Stimulated activated CD8-positive, alpha-beta memory T cell treated with anti-CD3 and anti-CD28 coated beads, Interleukin-7, amount 100 ng/mL, for 1 hour (primary cell): ENCODE measurements around the gene CRIP2.

Source experiments
- DNase-seq, 2 donors: peaks; one replicate each; pipeline ENCODE4 v3.0.0-alpha.2; 2020; ENCODE audit warnings: low read depth in 2 of 2

CRIP2 gene

GRCh38 chr14:105498430-105499255 lies 24.0 kb downstream of the CRIP2 start:
- DNase-seq = no peak

GRCh38 chr14:105499256-105500035 lies 24.8 kb downstream of the CRIP2 start:
- DNase-seq = no peak

- no peak for DNase-seq
Observed at GRCh38 chr14:105500036-105500725, 25.6 kb downstream of the CRIP2 start.

GRCh38 chr14:105500726-105501101 lies 26.1 kb downstream of the CRIP2 start:
- no peak for DNase-seq

GRCh38 chr14:105501504-105502291 lies 27.1 kb downstream of the CRIP2 start:
- DNase-seq = no peak

GRCh38 chr14:105502446-105503295 lies 28.1 kb downstream of the CRIP2 start:
- DNase-seq = no peak

- DNase-seq = no peak
Observed at GRCh38 chr14:105503296-105503640, 28.6 kb downstream of the CRIP2 start.

- DNase-seq = no peak
Observed at GRCh38 chr14:105503935-105504692, 29.5 kb downstream of the CRIP2 start.

GRCh38 chr14:105505101-105505500 lies 30.5 kb downstream of the CRIP2 start:
- DNase-seq = no peak

GRCh38 chr14:105507247-105507646 lies 32.6 kb downstream of the CRIP2 start:
- DNase-seq = no peak

GRCh38 chr14:105508069-105508468 lies 33.4 kb downstream of the CRIP2 start:
- no peak for DNase-seq

- no peak for DNase-seq
Observed at GRCh38 chr14:105508601-105509000, 34.0 kb downstream of the CRIP2 start.

GRCh38 chr14:105517096-105517495 lies 42.5 kb downstream of the CRIP2 start:
- DNase-seq = no peak

GRCh38 chr14:105519946-105520698 lies 45.5 kb downstream of the CRIP2 start:
- DNase-seq = no peak

- DNase-seq = no peak
Observed at GRCh38 chr14:105525326-105525725, 50.7 kb downstream of the CRIP2 start.

GRCh38 chr14:105525861-105526775 lies 51.5 kb downstream of the CRIP2 start, which contains the start of gene TMEM121:
Gene TMEM121, plus strand, starts transcription at chr14:105526583. Its CDS starts 2,252 bp downstream, at chr14:105528835.
- no peak for DNase-seq

- no peak for DNase-seq
Observed at GRCh38 chr14:105526776-105527380, 52.3 kb downstream of the CRIP2 start.

- no peak for DNase-seq
Observed at GRCh38 chr14:105527381-105527825, 52.8 kb downstream of the CRIP2 start.
